Spinal cord (tissue), 10 donors: ENCODE data around the gene MOSPD2. TPM values are rescaled to one million over a fixed set of nuclear protein-coding genes. Genes with fewer than 3 reads are reported as not detected.
A peak's percentile ranks its signal among the peaks of the same experiment; 100 is the strongest.

Experiments
- DNase-seq, 6 donors: peaks; one replicate each; pipeline versions ENCODE4 v3.0.0 to v3.0.0-alpha.2; 2013 to 2015; ENCODE audit warnings: low spot score in 6 of 6, low read depth in 4 of 6
- H3K27ac ChIP-seq: one replicate; pipeline ENCODE4 v1.5.1; 2013; ENCODE audit warnings: low read depth, low read length, control low read depth
- H3K27me3 ChIP-seq: one replicate; pipeline ENCODE4 v1.6.1; 2013; ENCODE audit warnings: low read length; ENCODE audit not compliant: control insufficient read depth, insufficient read depth
- H3K36me3 ChIP-seq: one replicate; pipeline ENCODE4 v1.6.1; 2013; ENCODE audit warnings: low read length; ENCODE audit not compliant: control insufficient read depth, insufficient read depth
- H3K4me1 ChIP-seq: one replicate; pipeline ENCODE4 v1.6.1; 2013; ENCODE audit warnings: low read length; ENCODE audit not compliant: control insufficient read depth, insufficient read depth
- H3K4me3 ChIP-seq: one replicate; pipeline ENCODE4 v1.5.1; 2013; ENCODE audit warnings: low read depth, low read length, control low read depth
- H3K9me3 ChIP-seq: one replicate; pipeline ENCODE4 v1.6.1; 2013; ENCODE audit warnings: low read length; ENCODE audit not compliant: control insufficient read depth, insufficient read depth
- WGBS: methylation state at CpG from one replicate; pipeline ENCODE4 v1.1.5; 2013; ENCODE audit warnings: missing lambda C conversion rate; ENCODE audit not compliant: insufficient coverage; 5-methylcytosine and 5-hydroxymethylcytosine counted together
- polyA plus RNA-seq, 2 donors: library from polyadenylated mRNA; unstranded; fragments of 120-200 nt; gene quantifications; one replicate each; pipeline ENCODE4 v1.2.1, GENCODE V29; 2013; ENCODE audit not compliant: insufficient read length in 2 of 2
- total RNA-seq, 2 donors: library from RNA; depleted of rRNA in 1 of 2; stranded (reverse); fragments of 120-200 nt in 1 of 2; fragments of >200 nt in 1 of 2; gene quantifications; one replicate each; pipeline versions ENCODE4 v1.2.3 to v1.2.4, GENCODE V29; 2013 to 2014
- donor health status: healthy.

MOSPD2 gene
- total and polyA plus RNA-seq, 4 donors: 12.5 to 25.0 (median 14.8) TPM

- Histone ChIP-seq H3K4me3 (no peak overlapping the region), H3K27ac (peak overlapping the region; percentile 64), H3K27me3 (no peaks in the 10 kb centered on the region), H3K4me1 (no peaks in the 10 kb centered on the region), H3K36me3 (no peaks in the 10 kb centered on the region), H3K9me3 (no peaks in the 10 kb centered on the region)
- no CpG with 5 or more reads among the region's 1 CpG for WGBS
- DNase-seq: peak in 1 of 6 donors; percentile 1
These were observed 8.0 kb upstream of the MOSPD2 start for GRCh38 chrX:14865201-14865600.

- no CpG with 5 or more reads among the region's 1 CpG for WGBS
- no peak overlapping the region for H3K27ac ChIP-seq
- no peaks in the 10 kb centered on the region for H3K27me3 ChIP-seq
- no peak for DNase-seq
- no peaks in the 10 kb centered on the region for H3K36me3 ChIP-seq
- H3K4me1 ChIP-seq: no peaks in the 10 kb centered on the region
- no peak overlapping the region for H3K4me3 ChIP-seq
- H3K9me3 ChIP-seq: no peaks in the 10 kb centered on the region
These were observed 1.5 kb upstream of the MOSPD2 start for GRCh38 chrX:14871767-14872166.

GRCh38 chrX:14872355-14872754 is 866 bp upstream of the MOSPD2 start:
- WGBS: no CpG with 5 or more reads among the region's 7 CpGs
- DNase-seq: no peak
- H3K4me3 ChIP-seq: peak overlapping the region; percentile 78

GRCh38 chrX:14873676-14874049 is 442 bp downstream of the MOSPD2 start:
- Histone ChIP-seq H3K36me3 (no peaks in the 10 kb centered on the region), H3K4me3 (peak overlapping the region; percentile 78), H3K4me1 (no peaks in the 10 kb centered on the region), H3K9me3 (no peaks in the 10 kb centered on the region), H3K27ac (peak overlapping the region; percentile 80), H3K27me3 (no peaks in the 10 kb centered on the region)
- WGBS: 30% methylated on average over 7 of the region's 8 CpGs
- DNase-seq: peak in 1 of 6 donors; percentile 1

More at GRCh38 chrX:14872355-14872754, 866 bp upstream of the MOSPD2 start:
- Histone ChIP-seq H3K9me3 (no peaks in the 10 kb centered on the region), H3K27ac (no peak overlapping the region), H3K36me3 (no peaks in the 10 kb centered on the region), H3K4me1 (no peaks in the 10 kb centered on the region), H3K27me3 (no peaks in the 10 kb centered on the region)

GRCh38 chrX:14875624-14876023 is 2.4 kb downstream of the MOSPD2 start:
- Histone ChIP-seq H3K4me1 (no peaks in the 10 kb centered on the region), H3K4me3 (no peak overlapping the region), H3K27ac (no peak overlapping the region), H3K36me3 (no peaks in the 10 kb centered on the region), H3K9me3 (no peaks in the 10 kb centered on the region), H3K27me3 (no peaks in the 10 kb centered on the region)
- no peak for DNase-seq
- WGBS: 69% methylated on average over 2 of the region's 7 CpGs

- H3K27ac ChIP-seq: no peak overlapping the region
- H3K4me1 ChIP-seq: no peaks in the 10 kb centered on the region
- H3K4me3 ChIP-seq: no peak overlapping the region
- no peaks in the 10 kb centered on the region for H3K9me3 ChIP-seq
- H3K27me3 ChIP-seq: no peaks in the 10 kb centered on the region
- H3K36me3 ChIP-seq: no peaks in the 10 kb centered on the region
- DNase-seq: no peak
These were observed 10.6 kb downstream of the MOSPD2 start for GRCh38 chrX:14883826-14884225.

GRCh38 chrX:14884714-14885113 is 11.5 kb downstream of the MOSPD2 start:
- H3K27me3 ChIP-seq: no peaks in the 10 kb centered on the region
- H3K9me3 ChIP-seq: no peaks in the 10 kb centered on the region
- WGBS: no CpG with 5 or more reads among the region's 1 CpG
- H3K36me3 ChIP-seq: no peaks in the 10 kb centered on the region
- no peak overlapping the region for H3K27ac ChIP-seq
- H3K4me3 ChIP-seq: no peak overlapping the region
- no peak for DNase-seq
- H3K4me1 ChIP-seq: no peaks in the 10 kb centered on the region

GRCh38 chrX:14886252-14886651 is 13.0 kb downstream of the MOSPD2 start:
- H3K27ac ChIP-seq: no peak overlapping the region
- no peak for DNase-seq
- no peaks in the 10 kb centered on the region for H3K4me1 ChIP-seq
- no CpG with 5 or more reads among the region's 3 CpGs for WGBS
- H3K4me3 ChIP-seq: no peak overlapping the region
- no peaks in the 10 kb centered on the region for H3K27me3 ChIP-seq
- H3K9me3 ChIP-seq: no peaks in the 10 kb centered on the region
- H3K36me3 ChIP-seq: no peaks in the 10 kb centered on the region

- no peak overlapping the region for H3K27ac ChIP-seq
- DNase-seq: no peak
- H3K27me3 ChIP-seq: peaks cover 2% of the 10 kb centered on the region
- WGBS: 100% methylated on average over 1 of the region's 2 CpGs
- no peaks in the 10 kb centered on the region for H3K36me3 ChIP-seq
- H3K9me3 ChIP-seq: no peaks in the 10 kb centered on the region
- no peaks in the 10 kb centered on the region for H3K4me1 ChIP-seq
- H3K4me3 ChIP-seq: no peak overlapping the region
These were observed 23.1 kb downstream of the MOSPD2 start for GRCh38 chrX:14896273-14896672.

GRCh38 chrX:14897042-14897441 is 23.8 kb downstream of the MOSPD2 start:
- 100% methylated on average over 1 of the region's 2 CpGs for WGBS

More at GRCh38 chrX:14897042-14897441, 23.8 kb downstream of the MOSPD2 start:
- Histone ChIP-seq H3K4me1 (no peaks in the 10 kb centered on the region), H3K36me3 (no peaks in the 10 kb centered on the region), H3K4me3 (no peak overlapping the region), H3K27ac (no peak overlapping the region), H3K9me3 (no peaks in the 10 kb centered on the region), H3K27me3 (peaks cover 2% of the 10 kb centered on the region)
- no peak for DNase-seq
